ENCODE data around the gene SEPTIN10.

- TF ChIP-seq TCF4 (CRISPR knock-in tag; IDR thresholded peaks at IDR 0.05; ENCODE audit: borderline replicate concordance): no peak
- no peak for TF ChIP-seq ARNTL (CRISPR knock-in tag; IDR thresholded peaks at IDR 0.05; ENCODE audit: borderline replicate concordance, low read depth)
- no peak for TF ChIP-seq ZFP30 (CRISPR knock-in tag; IDR thresholded peaks at IDR 0.05)
- no peak for TF ChIP-seq PATZ1 (CRISPR knock-in tag; IDR thresholded peaks at IDR 0.05; ENCODE audit: borderline replicate concordance)
- no peak for TF ChIP-seq CSDC2 (CRISPR knock-in tag; IDR thresholded peaks at IDR 0.05)
- TF ChIP-seq BACH2 (CRISPR knock-in tag; IDR thresholded peaks at IDR 0.05; ENCODE audit: borderline replicate concordance): no peak
These were observed 18.0 kb upstream of the SEPTIN10 start for GRCh38 chr2:109631741-109632140.
